H1 (cell line): ENCODE results near the gene ACACA. TPM values are rescaled to one million over a fixed set of nuclear protein-coding genes. Genes with fewer than 3 reads are reported as not detected.

ENCODE experiments used
- CTCF ChIA-PET: fragments of 300-600 bp; sonication (Branson Sonifier 250); formaldehyde crosslinking; loops from one replicate; lab custom pipeline; 2021; ENCODE audit not compliant: partially characterized antibody; lab: Charles Lee
- POLR2A ChIA-PET: fragments of 300-600 bp; sonication (Branson Sonifier 250); formaldehyde crosslinking; loops from one replicate; lab custom pipeline; 2021; ENCODE audit warnings: inconsistent platforms; ENCODE audit not compliant: partially characterized antibody; lab: Charles Lee
- DNase-seq, 2 experiments: peaks; one replicate each; pipeline versions ENCODE4 v3.0.0 to v3.0.0-alpha.2; 2010 to 2022; ENCODE audit warnings: low spot score in 2 of 2, low read depth in 1 of 2, mixed read lengths in 1 of 2
- FAIRE-seq: peaks from 2 replicates; lab custom pipeline; 2011; peaks lifted over from hg19 to GRCh38; lab: Jason Lieb, UNC
- H2AFZ ChIP-seq: 2 replicates; pipeline ENCODE4 v1.8.1; 2012; ENCODE audit warnings: low read length, inconsistent platforms
- H2AK5ac ChIP-seq: 2 replicates; pipeline ENCODE4 v1.6.1; 2013; ENCODE audit warnings: low read depth, low read length
- H2BK120ac ChIP-seq: replicated peaks from 2 replicates; pipeline ENCODE3; 2013; ENCODE audit warnings: low read depth, low read length, inconsistent platforms
- H2BK12ac ChIP-seq: 2 replicates; pipeline ENCODE4 v1.6.1; 2013; ENCODE audit warnings: low read depth, low read length
- H2BK15ac ChIP-seq: 2 replicates; pipeline ENCODE4 v1.6.1; 2013; ENCODE audit warnings: low read length
- H2BK20ac ChIP-seq: 2 replicates; pipeline ENCODE4 v1.6.1; 2013; ENCODE audit warnings: low read length
- H2BK5ac ChIP-seq: 2 replicates; pipeline ENCODE4 v1.6.1; 2013; ENCODE audit warnings: low read depth, low read length
- H3K14ac ChIP-seq: 2 replicates; pipeline ENCODE4 v1.6.1; 2013; ENCODE audit warnings: inconsistent platforms; ENCODE audit not compliant: insufficient read length
- H3K18ac ChIP-seq: 2 replicates; pipeline ENCODE4 v1.6.1; 2013; ENCODE audit warnings: low read length; ENCODE audit errors: extremely low read depth
- H3K23ac ChIP-seq: 2 replicates; pipeline ENCODE4 v1.6.1; 2013; ENCODE audit warnings: inconsistent platforms; ENCODE audit not compliant: insufficient read length
- H3K23me2 ChIP-seq: 2 replicates; pipeline ENCODE4 v1.6.1; 2013; ENCODE audit warnings: low read depth, low read length
- H3K27ac ChIP-seq: 2 replicates; pipeline ENCODE4 v1.6.1; 2011; ENCODE audit warnings: low read depth, low read length, inconsistent platforms
- H3K27me3 ChIP-seq, 4 experiments: replicated peaks in 1 of 4; 1 replicate in 1 of 4; 2 replicates in 3 of 4; pipeline versions ENCODE4 v1.6.1 to v1.8.1; 2011 to 2013; ENCODE audit warnings: low read length in 3 of 4, mild to moderate bottlenecking in 3 of 4, inconsistent platforms in 2 of 4, mixed read lengths in 2 of 4, moderate library complexity in 1 of 4; ENCODE audit not compliant: control insufficient read depth in 3 of 4, insufficient read depth in 3 of 4; ENCODE audit errors: extremely low read depth in 1 of 4
- H3K36me3 ChIP-seq, 4 experiments: 2 replicates each; pipeline versions ENCODE4 v1.6.1 to v1.8.1; 2011 to 2013; ENCODE audit warnings: mild to moderate bottlenecking in 4 of 4, low read length in 3 of 4, moderate library complexity in 2 of 4, control low read depth in 1 of 4, inconsistent platforms in 1 of 4; ENCODE audit not compliant: insufficient read depth in 4 of 4, control insufficient read depth in 2 of 4
- H3K4ac ChIP-seq: replicated peaks from 2 replicates; pipeline ENCODE3; 2013; ENCODE audit warnings: low read length, low read depth, mixed read lengths, inconsistent platforms; ENCODE audit not compliant: insufficient read length
- H3K4me1 ChIP-seq, 4 experiments: replicated peaks in 1 of 4; 1 replicate in 1 of 4; 2 replicates in 3 of 4; pipeline versions ENCODE4 v1.6.1 to v1.8.1; 2011 to 2013; ENCODE audit warnings: low read length in 3 of 4, inconsistent platforms in 2 of 4, mixed read lengths in 1 of 4; ENCODE audit not compliant: insufficient read depth in 4 of 4, control insufficient read depth in 3 of 4
- H3K4me2 ChIP-seq, 2 experiments: 2 replicates each; pipeline versions ENCODE4 v1.6.1 to v1.8.1; 2011 to 2013; ENCODE audit warnings: low read depth in 2 of 2, low read length in 2 of 2, control low read depth in 1 of 2, inconsistent platforms in 1 of 2, mild to moderate bottlenecking in 1 of 2; ENCODE audit not compliant: insufficient read depth in 1 of 2
- H3K4me3 ChIP-seq, 4 experiments: fragments of 200-600, 300-600 bp in 1 of 4; sonication (generic), shearing (Covaris generic), sonication (Bioruptor Twin) in 1 of 4; 2 replicates each; pipeline versions ENCODE4 v1.5.1 to v1.8.1; 2011 to 2016; ENCODE audit warnings: low read length in 4 of 4, low read depth in 3 of 4, control low read depth in 2 of 4, inconsistent platforms in 2 of 4, mild to moderate bottlenecking in 2 of 4, mixed read lengths in 1 of 4, moderate library complexity in 1 of 4; ENCODE audit not compliant: insufficient read depth in 2 of 4; ENCODE audit errors: extremely low read depth in 1 of 4
- H3K56ac ChIP-seq: replicated peaks from 2 replicates; pipeline ENCODE3; 2013; ENCODE audit warnings: low read depth, mild to moderate bottlenecking, mixed read lengths, low read length, inconsistent platforms; ENCODE audit not compliant: insufficient read length
- H3K79me1 ChIP-seq: 2 replicates; pipeline ENCODE4 v1.6.1; 2013; ENCODE audit warnings: low read depth, low read length, control low read depth
- H3K79me2 ChIP-seq, 2 experiments: 2 replicates each; pipeline versions ENCODE4 v1.6.1 to v1.8.1; 2012 to 2013; ENCODE audit warnings: low read length in 2 of 2, mild to moderate bottlenecking in 2 of 2, inconsistent platforms in 1 of 2; ENCODE audit not compliant: insufficient read depth in 2 of 2, control insufficient read depth in 1 of 2
- H3K9ac ChIP-seq, 4 experiments: replicated peaks in 1 of 4; 1 replicate in 1 of 4; 2 replicates in 3 of 4; pipeline versions ENCODE4 v1.6.1 to v1.8.1; 2011 to 2013; ENCODE audit warnings: low read depth in 3 of 4, low read length in 3 of 4, control low read depth in 2 of 4, mild to moderate bottlenecking in 2 of 4, moderate library complexity in 2 of 4, inconsistent platforms in 1 of 4; ENCODE audit errors: extremely low read depth in 1 of 4
- H3K9me3 ChIP-seq, 2 experiments: 2 replicates each; pipeline versions ENCODE4 v1.6.1 to v1.8.1; 2012 to 2013; ENCODE audit warnings: mild to moderate bottlenecking in 2 of 2, moderate library complexity in 2 of 2, control low read depth in 1 of 2, inconsistent platforms in 1 of 2, low read depth in 1 of 2, low read length in 1 of 2, mixed read lengths in 1 of 2; ENCODE audit not compliant: insufficient read depth in 2 of 2
- H4K20me1 ChIP-seq, 2 experiments: replicated peaks in 1 of 2; 2 replicates each; pipeline versions ENCODE3 to v1.8.1; 2011 to 2013; ENCODE audit warnings: inconsistent platforms in 2 of 2, low read length in 2 of 2, mild to moderate bottlenecking in 1 of 2; ENCODE audit not compliant: insufficient read depth in 2 of 2, control insufficient read depth in 1 of 2
- H4K5ac ChIP-seq: 2 replicates; pipeline ENCODE4 v1.6.1; 2013; ENCODE audit warnings: low read length, low read depth, mixed read lengths, inconsistent platforms; ENCODE audit not compliant: insufficient read length
- H4K8ac ChIP-seq: 2 replicates; pipeline ENCODE4 v1.8.0; 2013; ENCODE audit warnings: mild to moderate bottlenecking, moderate library complexity, low read length, inconsistent platforms; ENCODE audit not compliant: insufficient read depth; ENCODE audit errors: extremely low read depth
- H4K91ac ChIP-seq: replicated peaks from 2 replicates; pipeline ENCODE3; 2013; ENCODE audit warnings: low read length, mixed read lengths, inconsistent platforms; ENCODE audit not compliant: insufficient read length
- ASH2L ChIP-seq: fragments of 200-600, 300-600 bp; sonication (generic); IDR thresholded peaks from one replicate; pipeline ENCODE4 v1.7.1; 2017; ENCODE audit warnings: low read length
- CTCF ChIP-seq, 3 experiments: IDR thresholded peaks; 1 replicate in 2 of 3; 2 replicates in 1 of 3; pipeline versions ENCODE4 v1.5.1 to v1.6.1; 2011; ENCODE audit warnings: low read length in 3 of 3, mild to moderate bottlenecking in 3 of 3, inconsistent platforms in 2 of 3, low read depth in 1 of 3, moderate library complexity in 1 of 3; ENCODE audit not compliant: insufficient read depth in 1 of 3; ENCODE audit errors: control extremely low read depth in 1 of 3
- HDAC6 ChIP-seq: IDR thresholded peaks from one replicate; pipeline ENCODE4 v1.7.1; 2012; ENCODE audit warnings: low read depth, mild to moderate bottlenecking, inconsistent platforms, low read length, moderate library complexity
- JUN ChIP-seq: IDR thresholded peaks from 2 replicates; pipeline ENCODE4 v1.6.1; 2011; ENCODE audit warnings: low read depth, mild to moderate bottlenecking, improper control_type of control experiment, low read length
- KDM5A ChIP-seq: fragments of 200-600 bp; IDR thresholded peaks from 2 replicates; pipeline ENCODE4 v1.7.1; 2012; ENCODE audit warnings: mild to moderate bottlenecking, low read length, inconsistent platforms, mixed read lengths
- SP2 ChIP-seq: IDR thresholded peaks from 2 replicates; pipeline ENCODE4 v1.6.1; 2012; ENCODE audit warnings: mild to moderate bottlenecking, low read length, inconsistent platforms
- WGBS, 2 experiments: shearing (Covaris generic) in 1 of 2; methylation state at CpG; one replicate each; pipeline versions ENCODE4 v1.1.6 to v1.1.7; 2013 to 2015; ENCODE audit warnings: low lambda C conversion rate in 2 of 2, mixed read lengths in 2 of 2, inconsistent platforms in 1 of 2, low coverage in 1 of 2, missing lambda C conversion rate in 1 of 2; ENCODE audit not compliant: insufficient replicate concordance in 2 of 2, insufficient coverage in 1 of 2, insufficient read length in 1 of 2; ENCODE audit errors: extremely low coverage in 1 of 2, missing lambda C conversion rate in 1 of 2; 5-methylcytosine and 5-hydroxymethylcytosine counted together
- polyA plus RNA-seq, 7 experiments: library from polyadenylated mRNA; depleted of rRNA in 3 of 7; stranded (reverse) in 5 of 7; unstranded in 2 of 7; fragments of >200 nt in 5 of 7; fragments of 200-250 nt in 2 of 7; gene quantifications; 1 replicate in 5 of 7; 2 replicates in 1 of 7; 4 replicates in 1 of 7; pipeline versions ENCODE4 v1.2.1 to v1.2.3, GENCODE V29; 2011 to 2013; ENCODE audit warnings: missing spikeins in 2 of 7, mixed read lengths in 2 of 7
- total RNA-seq: library from RNA; stranded (reverse); fragmentation: NEBNext Ultra II Directional; extraction: Animal tissue kit (Norgen Biotek cat#: 25700); gene quantifications from 2 replicates; pipeline ENCODE4 v1.2.1, GENCODE V29; 2021

The ACACA gene
- total and polyA plus RNA-seq, 2 of the 8 experiments (the other 6 are each of a cell fraction or from before 2014, with no cell fraction given), result 74.0 to 160 TPM

- no peak overlapping the region for H3K4me2 ChIP-seq
- CTCF ChIA-PET, result interaction anchor here (0.7 to 1.3 kb wide), 3 partner anchors 14 to 84 kb away, joined by 3 to 9 read pairs (median 4); no protein-coding TSS in a partner anchor
Observed at GRCh38 chr17:37110746-37111145, 295.9 kb downstream of the ACACA start.

More at GRCh38 chr17:37110746-37111145, 295.9 kb downstream of the ACACA start:
- Histone ChIP-seq H2AFZ (no peak overlapping the region), H3K27me3 (no peaks in the 10 kb centered on the region), H3K23ac (no peak overlapping the region), H2BK5ac (no peak overlapping the region), H4K20me1 (no peaks in the 10 kb centered on the region), H2AK5ac (no peak overlapping the region), H2BK20ac (no peak overlapping the region), H3K79me1 (no peaks in the 10 kb centered on the region), H3K79me2 (no peaks in the 10 kb centered on the region), H3K4ac (no peak overlapping the region), H3K9ac (no peak overlapping the region), H2BK15ac (no peak overlapping the region), H3K18ac (no peak overlapping the region), H3K27ac (no peak overlapping the region), H3K14ac (no peak overlapping the region), H3K36me3 (peaks cover 6 to 41% (median 21%) of the 10 kb centered on the region in 4 experiments; a peak in 7 of 8 replicates), H3K4me3 (no peak overlapping the region), H3K9me3 (no peaks in the 10 kb centered on the region), H3K4me1 (peaks cover 8 to 17% (median 14%) of the 10 kb centered on the region in 4 experiments), H2BK12ac (no peak overlapping the region), H4K5ac (no peak overlapping the region), H3K56ac (no peak overlapping the region), H3K23me2 (no peaks in the 10 kb centered on the region), H4K8ac (no peak overlapping the region), H4K91ac (no peak overlapping the region), H2BK120ac (no peak overlapping the region)
- no peak for TF ChIP-seq CTCF (IDR thresholded peaks at IDR 0.05; ENCODE audit: control extremely low read depth in 1 of 3, insufficient read depth in 1 of 3, low read depth in 1 of 3, low read length in 3 of 3)
- no peak for TF ChIP-seq SP2
- TF ChIP-seq HDAC6, result no peak
- TF ChIP-seq JUN, result no peak
- no peak for TF ChIP-seq ASH2L
- TF ChIP-seq KDM5A, result no peak
- DNase-seq (no peak), FAIRE-seq (no peak)
- POLR2A ChIA-PET, result no interaction called here
- 95% methylated on average over 4 of the region's 4 CpGs; no CpG with 5 or more reads in 1 of the 2 experiments for WGBS, 2 experiments
